HCT116 (cell line): Measurements from ENCODE around the gene POT1. TPM values are rescaled to one million over a fixed set of nuclear protein-coding genes. Genes with fewer than 3 reads are reported as not detected.

ENCODE experiments used
- ATAC-seq: fragments of 200-7000 bp; cut with Tn5 transposase; 2 replicates; pipeline ENCODE4 v1.9.1; 2020; ENCODE audit warnings: mild to moderate bottlenecking, moderate library complexity
- BruUV-seq: library from RNA; stranded (reverse); fragments of 400-500 nt; replicated peaks from 2 replicates; lab custom pipeline; 2021; lab: Mats Ljungman, UMichigan
- CTCF ChIA-PET: fragments of 300-600 bp; sonication (Branson Sonifier 250); formaldehyde crosslinking; loops from one replicate; lab custom pipeline; 2021; ENCODE audit warnings: antibody characterized with exemption; lab: Charles Lee
- POLR2A ChIA-PET: fragments of 300-600, 350-600 bp; sonication (Branson Sonifier 250); formaldehyde crosslinking; loops from one replicate; lab custom pipeline; 2021; ENCODE audit warnings: antibody characterized with exemption; lab: Charles Lee
- RAD21 ChIA-PET, 2 experiments: fragments of 300-600 bp; sonication (Branson Sonifier 250); formaldehyde crosslinking; loops; one replicate each; lab custom pipeline; 2023; ENCODE audit warnings: low total read pairs in 2 of 2; ENCODE audit not compliant: uncharacterized antibody in 2 of 2, unreplicated experiment in 2 of 2, low non-redundant PET in 1 of 2; lab: Charles Lee
- DNase-seq: peaks from one replicate; pipeline ENCODE4 v3.0.0-alpha.2; 2010; ENCODE audit warnings: low read depth, low spot score
- H2AFZ ChIP-seq: fragments of 200-600 bp; shearing (Covaris generic), sonication (generic); 2 replicates; pipeline ENCODE4 v1.6.1; 2017; ENCODE audit warnings: low read depth, mixed run types, mixed read lengths, antibody characterized with exemption, low read length; ENCODE audit not compliant: poor library complexity, severe bottlenecking
- H3K27ac ChIP-seq: 2 replicates; pipeline ENCODE4 v1.5.1; 2012; ENCODE audit warnings: low read depth, low read length
- H3K27me3 ChIP-seq: fragments of 200-600 bp; sonication (generic); 2 replicates; pipeline ENCODE4 v1.6.1; 2016; ENCODE audit warnings: mixed run types, low read length, mixed read lengths; ENCODE audit not compliant: insufficient read depth
- H3K36me3 ChIP-seq, 2 experiments: fragments of 200-500 bp in 1 of 2; fragments of 200-600 bp in 1 of 2; sonication (Bioruptor generic) in 1 of 2; sonication (generic) in 1 of 2; 2 replicates each; pipeline versions ENCODE4 v1.5.1 to v1.6.1; 2014 to 2016; ENCODE audit warnings: low read length in 2 of 2, inconsistent platforms in 1 of 2, mixed read lengths in 1 of 2, mixed run types in 1 of 2; ENCODE audit not compliant: insufficient read depth in 2 of 2, control insufficient read depth in 1 of 2
- H3K4me1 ChIP-seq, 2 experiments: fragments of 200-600 bp in 1 of 2; sonication (generic) in 1 of 2; 2 replicates each; pipeline versions ENCODE4 v1.5.1 to v1.6.1; 2012 to 2017; ENCODE audit warnings: low read length in 2 of 2, inconsistent platforms in 1 of 2, mild to moderate bottlenecking in 1 of 2, mixed read lengths in 1 of 2, mixed run types in 1 of 2, moderate library complexity in 1 of 2; ENCODE audit not compliant: insufficient read depth in 2 of 2, control insufficient read depth in 1 of 2
- H3K4me2 ChIP-seq: fragments of 200-600 bp; sonication (generic); 2 replicates; pipeline ENCODE4 v1.6.1; 2017; ENCODE audit warnings: mixed run types, low read length, mixed read lengths
- H3K4me3 ChIP-seq, 2 experiments: fragments of 200-600 bp in 1 of 2; sonication (generic) in 1 of 2; replicated peaks in 1 of 2; 2 replicates each; pipeline ENCODE4 v1.5.1; 2011 to 2016; ENCODE audit warnings: low read length in 2 of 2, control low read depth in 1 of 2, low read depth in 1 of 2, mild to moderate bottlenecking in 1 of 2, mixed read lengths in 1 of 2, mixed run types in 1 of 2
- H3K79me2 ChIP-seq: fragments of 200-600 bp; sonication (generic); 2 replicates; pipeline ENCODE4 v1.6.1; 2017; ENCODE audit warnings: mild to moderate bottlenecking, mixed run types, low read length, moderate library complexity, mixed read lengths; ENCODE audit not compliant: insufficient read depth
- H3K9ac ChIP-seq: fragments of 200-600 bp; sonication (generic); 2 replicates; pipeline ENCODE4 v1.6.1; 2016; ENCODE audit warnings: low read length, mixed read lengths
- H3K9me2 ChIP-seq: fragments of 200-600 bp; sonication (generic), shearing (Covaris generic); 2 replicates; pipeline ENCODE4 v1.6.1; 2017; ENCODE audit warnings: mixed run types, mild to moderate bottlenecking, moderate library complexity; ENCODE audit not compliant: insufficient read depth
- H3K9me3 ChIP-seq, 2 experiments: fragments of 200-500 bp in 1 of 2; fragments of 200-600 bp in 1 of 2; sonication (Bioruptor generic) in 1 of 2; sonication (generic) in 1 of 2; 2 replicates each; pipeline ENCODE4 v1.6.1; 2014 to 2017; ENCODE audit warnings: low read length in 2 of 2, mixed read lengths in 2 of 2, inconsistent platforms in 1 of 2, low read depth in 1 of 2, mild to moderate bottlenecking in 1 of 2, mixed run types in 1 of 2, moderate library complexity in 1 of 2; ENCODE audit not compliant: control insufficient read depth in 1 of 2, insufficient read depth in 1 of 2
- H4K20me1 ChIP-seq: fragments of 200-600 bp; sonication (generic), shearing (Covaris generic); 2 replicates; pipeline ENCODE4 v1.6.1; 2017; ENCODE audit warnings: mixed run types, mild to moderate bottlenecking, moderate library complexity; ENCODE audit not compliant: insufficient read depth
- CBX3 ChIP-seq: IDR thresholded peaks from 2 replicates; pipeline ENCODE4 v1.6.1; 2012; ENCODE audit warnings: low read depth
- CEBPB ChIP-seq: IDR thresholded peaks from 2 replicates; pipeline ENCODE4 v1.6.1; 2012; ENCODE audit warnings: low read depth
- ELF1 ChIP-seq: IDR thresholded peaks from 2 replicates; pipeline ENCODE4 v1.6.1; 2012; ENCODE audit warnings: low read depth, borderline replicate concordance
- EZH2phosphoT487 ChIP-seq: fragments of 200-600 bp; IDR thresholded peaks from 2 replicates; pipeline ENCODE4 v1.6.1; 2018; ENCODE audit warnings: antibody characterized with exemption, borderline replicate concordance
- MAX ChIP-seq: IDR thresholded peaks from 2 replicates; pipeline ENCODE4 v1.6.1; 2012
- POLR2A ChIP-seq: IDR thresholded peaks from 2 replicates; pipeline ENCODE4 v1.7.0; 2011; ENCODE audit warnings: borderline replicate concordance; ENCODE audit not compliant: insufficient read depth, insufficient read length; ENCODE audit errors: extremely low read depth
- POLR2AphosphoS5 ChIP-seq: IDR thresholded peaks from 2 replicates; pipeline ENCODE4 v1.6.1; 2011; ENCODE audit warnings: mild to moderate bottlenecking, low read depth, low read length, moderate library complexity
- RAD21 ChIP-seq: IDR thresholded peaks from 2 replicates; pipeline ENCODE4 v1.6.1; 2012; ENCODE audit warnings: low read depth, mild to moderate bottlenecking
- REST ChIP-seq: IDR thresholded peaks from 2 replicates; pipeline ENCODE4 v1.6.1; 2012; ENCODE audit warnings: low read depth
- TCF7L2 ChIP-seq: IDR thresholded peaks from 2 replicates; pipeline ENCODE4 v1.7.0; 2011; ENCODE audit warnings: borderline replicate concordance, inconsistent platforms; ENCODE audit not compliant: insufficient read depth, insufficient read length; ENCODE audit errors: extremely low read depth
- YY1 ChIP-seq: IDR thresholded peaks from 2 replicates; pipeline ENCODE4 v1.6.1; 2011; ENCODE audit warnings: low read length, low read depth, moderate library complexity, mild to moderate bottlenecking; ENCODE audit not compliant: insufficient replicate concordance; ENCODE audit errors: extremely low read depth
- ZFX ChIP-seq: fragments of 450-650 bp; IDR thresholded peaks from 2 replicates; pipeline ENCODE4 v1.6.1; 2017
- ZNF274 ChIP-seq: fragments of 200-500 bp; sonication (Bioruptor generic); IDR thresholded peaks from 2 replicates; pipeline ENCODE4 v1.6.1; 2014; ENCODE audit warnings: mild to moderate bottlenecking, low read depth, low read length, inconsistent platforms
- intact Hi-C: fragments of 100-400 bp; cut with micrococcal nuclease; formaldehyde crosslinking; loops from 2 replicates; pipeline ENCODE4 v1.10.0; 2022
- total RNA-seq: library from RNA; stranded (reverse); gene quantifications from one replicate; pipeline ENCODE4 v1.2.1, GENCODE V29; 2021; ENCODE audit not compliant: unreplicated experiment

Gene POT1
- total RNA-seq, 1 experiment from 2014 or later = 19.5 TPM

- H3K4me1 ChIP-seq = no peaks in the 10 kb centered on the region
- no peaks in the 10 kb centered on the region for H3K36me3 ChIP-seq
- DNase-seq = no peak
- H4K20me1 ChIP-seq = peaks cover 9% of the 10 kb centered on the region; the same call in 1 of the 2 replicates
- ChIA-PET POLR2A (no interaction called here), RAD21 (no interaction called here), CTCF (no interaction called here)
- H3K27me3 ChIP-seq = no peaks in the 10 kb centered on the region
- intact Hi-C loops = no loop called here
- H2AFZ ChIP-seq = no peak overlapping the region
- no peak for ATAC-seq
- no peaks in the 10 kb centered on the region for H3K9me3 ChIP-seq
- TF ChIP-seq POLR2AphosphoS5 (no peak), ELF1 (no peak), EZH2phosphoT487 (no peak), YY1 (no peak), MAX (no peak), CEBPB (no peak), ZNF274 (no peak), REST (no peak), RAD21 (no peak), CBX3 (no peak), ZFX (no peak), TCF7L2 (no peak), POLR2A (no peak)
- H3K4me3 ChIP-seq = no peak overlapping the region
- no peak overlapping the region for H3K4me2 ChIP-seq
- no peaks in the 10 kb centered on the region for H3K9me2 ChIP-seq
- no TSS peak for BruUV-seq
- no peak overlapping the region for H3K9ac ChIP-seq
- H3K27ac ChIP-seq = no peak overlapping the region
- H3K79me2 ChIP-seq = peaks cover 82% of the 10 kb centered on the region
These were observed 7.4 kb downstream of the POT1 start for GRCh38 chr7:124922200-124922599.
